GM12878 (cell line): ENCODE results near the gene TMEM266. TPM values are rescaled to one million over a fixed set of nuclear protein-coding genes. Genes with fewer than 3 reads are reported as not detected.

ENCODE experiments used
- ATAC-seq: fragments of 200-7000 bp; cut with Tn5 transposase; 3 replicates; pipeline ENCODE4 v1.9.1; 2020; ENCODE audit warnings: mild to moderate bottlenecking, moderate library complexity
- BruUV-seq: library from RNA; stranded (reverse); fragments of 400-500 nt; replicated peaks from 2 replicates; lab custom pipeline; 2021; lab: Mats Ljungman, UMichigan
- CTCF ChIA-PET: fragments of 300-600 bp; sonication (Branson Sonifier 250); formaldehyde crosslinking; extraction: SDS; loops from one replicate; lab custom pipeline; 2021; ENCODE audit warnings: inconsistent platforms; lab: Yijun Ruan, JAX
- POLR2A ChIA-PET: fragments of 350-600 bp; formaldehyde crosslinking; extraction: SDS; loops from one replicate; lab custom pipeline; 2021; ENCODE audit warnings: inconsistent platforms; lab: Charles Lee
- RAD21 ChIA-PET: fragments of 300-600 bp; sonication (Branson Sonifier 250); formaldehyde crosslinking; loops from one replicate; lab custom pipeline; 2023; ENCODE audit warnings: antibody characterized with exemption; ENCODE audit not compliant: unreplicated experiment; lab: Charles Lee
- SMC1A ChIA-PET: fragments of 300-600 bp; sonication (Branson Sonifier 250); formaldehyde crosslinking; loops from one replicate; lab custom pipeline; 2023; ENCODE audit not compliant: unreplicated experiment, uncharacterized antibody; lab: Charles Lee
- DNase-seq: peaks from one replicate; pipeline ENCODE4 v3.0.0-alpha.2; 2011; ENCODE audit warnings: low read depth, low spot score
- FAIRE-seq: peaks from 3 replicates; lab custom pipeline; 2011; peaks lifted over from hg19 to GRCh38; lab: Jason Lieb, UNC
- H2AFZ ChIP-seq: 2 replicates; pipeline ENCODE4 v1.6.0; 2011; ENCODE audit warnings: low read depth, low read length, control low read depth; ENCODE audit not compliant: control insufficient read depth
- H3K27ac ChIP-seq: 2 replicates; pipeline ENCODE4 v1.5.1; 2011; ENCODE audit warnings: control low read depth; ENCODE audit not compliant: control insufficient read depth, insufficient read depth
- H3K27me3 ChIP-seq, 2 experiments: replicated peaks in 1 of 2; 2 replicates each; pipeline versions ENCODE4 v1.6.0 to v1.6.1; 2011; ENCODE audit warnings: low read length in 1 of 2; ENCODE audit not compliant: control insufficient read depth in 2 of 2, insufficient read depth in 2 of 2
- H3K36me3 ChIP-seq, 2 experiments: 2 replicates each; pipeline ENCODE4 v1.5.1; 2011; ENCODE audit warnings: low read length in 1 of 2; ENCODE audit not compliant: control insufficient read depth in 2 of 2, insufficient read depth in 2 of 2
- H3K4me1 ChIP-seq: 2 replicates; pipeline ENCODE4 v1.6.1; 2011; ENCODE audit warnings: mild to moderate bottlenecking, low read length, moderate library complexity, mixed read lengths; ENCODE audit not compliant: control insufficient read depth, insufficient read depth
- H3K4me2 ChIP-seq: 2 replicates; pipeline ENCODE4 v1.6.0; 2011; ENCODE audit warnings: control low read depth; ENCODE audit not compliant: control insufficient read depth, insufficient read depth
- H3K4me3 ChIP-seq: fragments of 200-600 bp; sonication (generic); 2 replicates; pipeline ENCODE4 v1.5.1; 2016
- H3K79me2 ChIP-seq: 2 replicates; pipeline ENCODE4 v1.6.0; 2011; ENCODE audit warnings: low read length; ENCODE audit not compliant: control insufficient read depth, insufficient read depth
- H3K9ac ChIP-seq: 2 replicates; pipeline ENCODE4 v1.8.0; 2011; ENCODE audit warnings: low read length, control low read depth, mixed read lengths; ENCODE audit not compliant: control insufficient read depth, insufficient read depth
- H3K9me3 ChIP-seq: replicated peaks from 3 replicates; pipeline ENCODE4 v1.5.1; 2011; ENCODE audit warnings: mild to moderate bottlenecking, low read length; ENCODE audit not compliant: control insufficient read depth, insufficient read depth
- H4K20me1 ChIP-seq: 2 replicates; pipeline ENCODE4 v1.6.0; 2011; ENCODE audit not compliant: control insufficient read depth, insufficient read depth
- ATF7 ChIP-seq: fragments of 450-650 bp; IDR thresholded peaks from 2 replicates; pipeline ENCODE4 v1.6.1; 2016; ENCODE audit warnings: low read depth, mild to moderate bottlenecking
- ESRRA ChIP-seq: IDR thresholded peaks from 2 replicates; pipeline ENCODE4 v1.6.1; 2012; ENCODE audit warnings: mild to moderate bottlenecking, low read length, improper control_type of control experiment
- FOS ChIP-seq: IDR thresholded peaks from 3 replicates; pipeline ENCODE4 v1.6.1; 2011; ENCODE audit warnings: borderline replicate concordance; ENCODE audit not compliant: insufficient read length; ENCODE audit errors: extremely low read depth
- MTA2 ChIP-seq: fragments of 450-650 bp; IDR thresholded peaks from 2 replicates; pipeline ENCODE4 v1.6.1; 2016; ENCODE audit warnings: low read depth, mild to moderate bottlenecking, moderate library complexity
- NR2F1 ChIP-seq: fragments of 450-650 bp; conservative IDR thresholded peaks from 2 replicates; pipeline ENCODE4 v1.6.1; 2017; ENCODE audit warnings: mild to moderate bottlenecking
- RCOR1 ChIP-seq: conservative IDR thresholded peaks from 2 replicates; pipeline ENCODE4 v1.6.1; 2012; ENCODE audit warnings: low read depth, low read length, improper control_type of control experiment
- RFX5 ChIP-seq: IDR thresholded peaks from 2 replicates; pipeline ENCODE4 v1.6.1; 2011; ENCODE audit warnings: low read depth, low read length, improper control_type of control experiment
- SRF ChIP-seq, 2 experiments: IDR thresholded peaks; 2 replicates each; pipeline ENCODE4 v1.6.1; 2011; ENCODE audit warnings: low read depth in 2 of 2, low read length in 2 of 2, mild to moderate bottlenecking in 1 of 2, moderate library complexity in 1 of 2
- ZNF592 ChIP-seq: fragments of 450-650 bp; IDR thresholded peaks from 2 replicates; pipeline ENCODE4 v1.6.1; 2017; ENCODE audit warnings: mild to moderate bottlenecking, moderate library complexity
- WGBS: methylation state at CpG from one replicate; pipeline ENCODE4 v1.1.6; 2016; ENCODE audit warnings: low lambda C conversion rate; ENCODE audit not compliant: insufficient replicate concordance, insufficient coverage; ENCODE audit errors: missing lambda C conversion rate; 5-methylcytosine and 5-hydroxymethylcytosine counted together
- in situ Hi-C: fragments of 300-500 bp; cut with MboI; formaldehyde crosslinking; loops from 9 replicates; pipeline ENCODE4 v1.14.3; 2018; ENCODE audit warnings: mixed read lengths
- intact Hi-C: fragments of 100-400 bp; cut with micrococcal nuclease; formaldehyde crosslinking; loops from one replicate; pipeline ENCODE4 v1.14.2; 2022; ENCODE audit not compliant: unreplicated experiment
- polyA plus RNA-seq, 11 experiments: library from polyadenylated mRNA; depleted of rRNA in 4 of 11; unstranded in 6 of 11; stranded (reverse) in 5 of 11; fragments of >200 nt; fragmentation: Nextera tagmentation in 4 of 11; fragmentation: Illumina TruSeq in 1 of 11; extraction: Ambion mirVana in 4 of 11; extraction: Trizol in 1 of 11; gene quantifications; 1 replicate in 1 of 11; 2 replicates in 10 of 11; pipeline versions ENCODE4 v1.2.1 to v1.2.3, GENCODE V29; 2011 to 2016; ENCODE audit warnings: inconsistent platforms in 2 of 11, missing spikeins in 2 of 11, low read depth in 1 of 11
- total RNA-seq, 4 experiments: library from RNA; depleted of rRNA in 3 of 4; stranded (reverse); fragments of >200 nt in 3 of 4; fragmentation: Illumina TruSeq in 1 of 4; extraction: Trizol in 1 of 4; gene quantifications; 2 replicates each; pipeline versions ENCODE4 v1.2.1 to v1.2.3, GENCODE V29; 2013 to 2021

Gene TMEM266
- total and polyA plus RNA-seq, 10 of the 15 experiments (the other 5 are each of a cell fraction or from before 2014, with no cell fraction given): 0.11 to 0.70 (median 0.39) TPM

- Histone ChIP-seq H3K9me3 (no peaks in the 10 kb centered on the region), H2AFZ (no peak overlapping the region), H3K79me2 (no peaks in the 10 kb centered on the region), H3K36me3 (peaks cover 15 to 17% of the 10 kb centered on the region in 2 experiments), H3K4me2 (no peak overlapping the region), H3K27ac (no peak overlapping the region), H3K4me3 (no peak overlapping the region), H3K9ac (no peak overlapping the region), H3K4me1 (no peaks in the 10 kb centered on the region), H4K20me1 (no peaks in the 10 kb centered on the region), H3K27me3 (no peaks in the 10 kb centered on the region)
- DNase-seq (no peak), ATAC-seq (no peak), FAIRE-seq (no peak)
- ChIA-PET SMC1A (no interaction called here), POLR2A (no interaction called here), CTCF (no interaction called here), RAD21 (no interaction called here)
- WGBS: 98% methylated on average over 3 of the region's 3 CpGs
- in situ Hi-C loops (no loop called here), intact Hi-C loops (no loop called here)
- TF ChIP-seq SRF (IDR thresholded peaks at IDR 0.05; ENCODE audit: low read depth in 2 of 2, low read length in 2 of 2) (no peak), FOS (no peak), ESRRA (no peak), RFX5 (no peak), NR2F1 (no peak), ZNF592 (no peak), ATF7 (no peak), MTA2 (no peak), RCOR1 (no peak)
- no TSS peak for BruUV-seq
Measured at GRCh38 chr15:76209942-76210341, 150.2 kb downstream of the TMEM266 start.
